HepG2 (cell line): ENCODE data around the gene QRICH2. TPM values are rescaled to one million over a fixed set of nuclear protein-coding genes. Genes with fewer than 3 reads are reported as not detected.

Experiments
- FOXA1 ChIP-seq, 2 experiments: fragments of 450-650 bp in 1 of 2; sonication (generic) in 1 of 2; formaldehyde crosslinking in 1 of 2; IDR thresholded peaks; 2 replicates each; pipeline versions ENCODE4 v1.4.0 to v1.6.1; 2016 to 2020; ENCODE audit warnings: missing genetic modification reagents in 1 of 2
- FOXJ3 ChIP-seq: sonication (generic); formaldehyde crosslinking; IDR thresholded peaks from 2 replicates; pipeline ENCODE4 v1.4.0; 2020; ENCODE audit warnings: missing genetic modification reagents, mild to moderate bottlenecking, borderline replicate concordance
- FOXO1 ChIP-seq: sonication (generic); formaldehyde crosslinking; IDR thresholded peaks from 2 replicates; pipeline ENCODE4 v1.4.0; 2020; ENCODE audit warnings: missing genetic modification reagents
- GMEB2 ChIP-seq: IDR thresholded peaks from 2 replicates; pipeline ENCODE4 v1.6.1; 2016; ENCODE audit warnings: missing biosample characterization, missing genetic modification reagents, low read depth
- IRF9 ChIP-seq: sonication (generic); formaldehyde crosslinking; IDR thresholded peaks from 2 replicates; pipeline ENCODE4 v1.8.0; 2022; ENCODE audit warnings: missing genetic modification reagents, mild to moderate bottlenecking, borderline replicate concordance
- NFATC3 ChIP-seq: sonication (generic); formaldehyde crosslinking; IDR thresholded peaks from 2 replicates; pipeline ENCODE4 v1.5.1; 2020; ENCODE audit warnings: mild to moderate bottlenecking, missing genetic modification reagents
- RNF219 ChIP-seq: sonication (generic); formaldehyde crosslinking; IDR thresholded peaks from 2 replicates; pipeline ENCODE4 v1.5.0; 2020; ENCODE audit warnings: mild to moderate bottlenecking, missing genetic modification reagents
- TAF1 ChIP-seq: sonication (generic); formaldehyde crosslinking; IDR thresholded peaks from 2 replicates; pipeline ENCODE4 v1.4.0; 2020; ENCODE audit warnings: missing genetic modification reagents
- YEATS4 ChIP-seq: sonication (generic); formaldehyde crosslinking; IDR thresholded peaks from 2 replicates; pipeline ENCODE4 v1.4.0; 2020; ENCODE audit warnings: missing genetic modification reagents, borderline replicate concordance
- ZNF496 ChIP-seq: sonication (generic); formaldehyde crosslinking; IDR thresholded peaks from 2 replicates; pipeline ENCODE4 v1.8.1; 2023; ENCODE audit warnings: mild to moderate bottlenecking, moderate library complexity, missing genetic modification reagents; ENCODE audit not compliant: insufficient replicate concordance
- ZNF780A ChIP-seq: sonication (generic); formaldehyde crosslinking; IDR thresholded peaks from 2 replicates; pipeline ENCODE4 v1.8.0; 2022; ENCODE audit warnings: mild to moderate bottlenecking, missing genetic modification reagents, moderate library complexity
- ZNF788 ChIP-seq: sonication (generic); formaldehyde crosslinking; IDR thresholded peaks from 2 replicates; pipeline ENCODE4 v1.5.0; 2020; ENCODE audit warnings: mild to moderate bottlenecking, missing genetic modification reagents, borderline replicate concordance
- polyA plus RNA-seq, 8 experiments: library from polyadenylated mRNA; depleted of rRNA in 3 of 8; stranded (reverse) in 7 of 8; unstranded in 1 of 8; fragments of >200 nt; fragmentation: Illumina TruSeq in 4 of 8; extraction: Trizol in 4 of 8; gene quantifications; 2 replicates each; pipeline versions ENCODE4 v1.2.1 to v1.2.3, GENCODE V29; 2011 to 2016; ENCODE audit warnings: low read depth in 4 of 8, missing spikeins in 1 of 8, mixed read lengths in 1 of 8; ENCODE audit not compliant: insufficient read depth in 1 of 8
- total RNA-seq, 5 experiments: library from RNA; depleted of rRNA; stranded (reverse); fragments of >200 nt; fragmentation: Illumina TruSeq; extraction: Trizol; gene quantifications; 2 replicates each; pipeline ENCODE4 v1.2.3, GENCODE V29; 2016; ENCODE audit warnings: low read depth in 1 of 5
- TF ChIP-seq, protein P1 (sequence below): IDR thresholded peaks from 2 replicates; pipeline ENCODE4 v1.6.1; 2016; ENCODE audit warnings: missing genetic modification reagents, missing compliant biosample characterization
- TF ChIP-seq, protein P2 (sequence below): sonication (generic); formaldehyde crosslinking; IDR thresholded peaks from 2 replicates; pipeline ENCODE4; 2020; ENCODE audit warnings: missing genetic modification reagents, mild to moderate bottlenecking, borderline replicate concordance
- TF ChIP-seq, protein P3 (sequence below): sonication (generic); formaldehyde crosslinking; IDR thresholded peaks from 2 replicates; pipeline ENCODE4 v1.5.1; 2020; ENCODE audit warnings: missing genetic modification reagents, mild to moderate bottlenecking, borderline replicate concordance
- TF ChIP-seq, protein P4 (sequence below), 2 experiments: fragments of 450-650 bp in 1 of 2; sonication (generic) in 1 of 2; formaldehyde crosslinking; IDR thresholded peaks; 2 replicates each; pipeline versions ENCODE4 v1.5.0 to v1.8.0; 2020 to 2022; ENCODE audit warnings: mild to moderate bottlenecking in 1 of 2, missing genetic modification reagents in 1 of 2

Gene QRICH2
- total and polyA plus RNA-seq, 2 of the 13 experiments (the other 11 are each of a cell fraction or from before 2014, with no cell fraction given) = 3.7 to 5.7 TPM

- no peak for TF ChIP-seq FOXJ3 (CRISPR knock-in tag)
- TF ChIP-seq FOXO1 (CRISPR knock-in tag) = peak; percentile 45; the same call in 1 of the 2 replicates
- TF ChIP-seq, protein P1, sequence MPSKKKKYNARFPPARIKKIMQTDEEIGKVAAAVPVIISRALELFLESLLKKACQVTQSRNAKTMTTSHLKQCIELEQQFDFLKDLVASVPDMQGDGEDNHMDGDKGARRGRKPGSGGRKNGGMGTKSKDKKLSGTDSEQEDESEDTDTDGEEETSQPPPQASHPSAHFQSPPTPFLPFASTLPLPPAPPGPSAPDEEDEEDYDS (CRISPR knock-in tag) = no peak
- TF ChIP-seq GMEB2 (CRISPR knock-in tag) = no peak
- peak; percentile 80; the same call in 1 of the 2 replicates for TF ChIP-seq IRF9 (CRISPR knock-in tag)
- TF ChIP-seq ZNF780A = no peak
- no peak for TF ChIP-seq NFATC3 (CRISPR knock-in tag)
- no peak for TF ChIP-seq FOXA1 (IDR thresholded peaks at IDR 0.05)
- TF ChIP-seq FOXA1 (CRISPR knock-in tag; IDR thresholded peaks at IDR 0.05) = peak; percentile 97
- TF ChIP-seq, protein P2, sequence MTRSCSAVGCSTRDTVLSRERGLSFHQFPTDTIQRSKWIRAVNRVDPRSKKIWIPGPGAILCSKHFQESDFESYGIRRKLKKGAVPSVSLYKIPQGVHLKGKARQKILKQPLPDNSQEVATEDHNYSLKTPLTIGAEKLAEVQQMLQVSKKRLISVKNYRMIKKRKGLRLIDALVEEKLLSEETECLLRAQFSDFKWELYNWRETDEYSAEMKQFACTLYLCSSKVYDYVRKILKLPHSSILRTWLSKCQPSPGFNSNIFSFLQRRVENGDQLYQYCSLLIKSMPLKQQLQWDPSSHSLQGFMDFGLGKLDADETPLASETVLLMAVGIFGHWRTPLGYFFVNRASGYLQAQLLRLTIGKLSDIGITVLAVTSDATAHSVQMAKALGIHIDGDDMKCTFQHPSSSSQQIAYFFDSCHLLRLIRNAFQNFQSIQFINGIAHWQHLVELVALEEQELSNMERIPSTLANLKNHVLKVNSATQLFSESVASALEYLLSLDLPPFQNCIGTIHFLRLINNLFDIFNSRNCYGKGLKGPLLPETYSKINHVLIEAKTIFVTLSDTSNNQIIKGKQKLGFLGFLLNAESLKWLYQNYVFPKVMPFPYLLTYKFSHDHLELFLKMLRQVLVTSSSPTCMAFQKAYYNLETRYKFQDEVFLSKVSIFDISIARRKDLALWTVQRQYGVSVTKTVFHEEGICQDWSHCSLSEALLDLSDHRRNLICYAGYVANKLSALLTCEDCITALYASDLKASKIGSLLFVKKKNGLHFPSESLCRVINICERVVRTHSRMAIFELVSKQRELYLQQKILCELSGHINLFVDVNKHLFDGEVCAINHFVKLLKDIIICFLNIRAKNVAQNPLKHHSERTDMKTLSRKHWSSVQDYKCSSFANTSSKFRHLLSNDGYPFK (CRISPR knock-in tag) = no peak
- TF ChIP-seq, protein P3, sequence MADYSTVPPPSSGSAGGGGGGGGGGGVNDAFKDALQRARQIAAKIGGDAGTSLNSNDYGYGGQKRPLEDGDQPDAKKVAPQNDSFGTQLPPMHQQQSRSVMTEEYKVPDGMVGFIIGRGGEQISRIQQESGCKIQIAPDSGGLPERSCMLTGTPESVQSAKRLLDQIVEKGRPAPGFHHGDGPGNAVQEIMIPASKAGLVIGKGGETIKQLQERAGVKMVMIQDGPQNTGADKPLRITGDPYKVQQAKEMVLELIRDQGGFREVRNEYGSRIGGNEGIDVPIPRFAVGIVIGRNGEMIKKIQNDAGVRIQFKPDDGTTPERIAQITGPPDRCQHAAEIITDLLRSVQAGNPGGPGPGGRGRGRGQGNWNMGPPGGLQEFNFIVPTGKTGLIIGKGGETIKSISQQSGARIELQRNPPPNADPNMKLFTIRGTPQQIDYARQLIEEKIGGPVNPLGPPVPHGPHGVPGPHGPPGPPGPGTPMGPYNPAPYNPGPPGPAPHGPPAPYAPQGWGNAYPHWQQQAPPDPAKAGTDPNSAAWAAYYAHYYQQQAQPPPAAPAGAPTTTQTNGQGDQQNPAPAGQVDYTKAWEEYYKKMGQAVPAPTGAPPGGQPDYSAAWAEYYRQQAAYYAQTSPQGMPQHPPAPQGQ (CRISPR knock-in tag) = no peak
- TF ChIP-seq TAF1 (CRISPR knock-in tag) = peak; percentile 58; the same call in 1 of the 2 replicates
- TF ChIP-seq ZNF496 (CRISPR knock-in tag) = no peak
- no peak for TF ChIP-seq YEATS4 (CRISPR knock-in tag)
- peak; percentile 46; the same call in 1 of the 2 replicates for TF ChIP-seq ZNF788 (CRISPR knock-in tag)
- TF ChIP-seq RNF219 (CRISPR knock-in tag) = no peak; the same call in 1 of the 2 replicates
- TF ChIP-seq, protein P4, sequence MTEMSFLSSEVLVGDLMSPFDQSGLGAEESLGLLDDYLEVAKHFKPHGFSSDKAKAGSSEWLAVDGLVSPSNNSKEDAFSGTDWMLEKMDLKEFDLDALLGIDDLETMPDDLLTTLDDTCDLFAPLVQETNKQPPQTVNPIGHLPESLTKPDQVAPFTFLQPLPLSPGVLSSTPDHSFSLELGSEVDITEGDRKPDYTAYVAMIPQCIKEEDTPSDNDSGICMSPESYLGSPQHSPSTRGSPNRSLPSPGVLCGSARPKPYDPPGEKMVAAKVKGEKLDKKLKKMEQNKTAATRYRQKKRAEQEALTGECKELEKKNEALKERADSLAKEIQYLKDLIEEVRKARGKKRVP (CRISPR knock-in tag; IDR thresholded peaks at IDR 0.05) = no peak
These were observed 42.3 kb downstream of the QRICH2 start (continued) for GRCh38 chr17:76265624-76266243.
